MM.1S (cell line): ENCODE results near the gene SMYD1.

Source experiments
- DNase-seq: peaks from one replicate; pipeline ENCODE4 v3.0.0-alpha.2; 2015
- H2AFZ ChIP-seq: fragments of 300-600 bp; sonication (generic); 2 replicates; pipeline ENCODE4 v1.6.0; 2016; ENCODE audit warnings: antibody characterized with exemption, low read length
- H3F3A ChIP-seq: fragments of 300-600 bp; sonication (generic); 2 replicates; pipeline ENCODE4 v1.6.1; 2016; ENCODE audit warnings: mild to moderate bottlenecking, antibody characterized with exemption, low read length, moderate library complexity, mixed read lengths; ENCODE audit not compliant: insufficient read depth
- H3K27ac ChIP-seq: fragments of 300-600 bp; sonication (generic); 2 replicates; pipeline ENCODE4 v1.5.1; 2016; ENCODE audit warnings: mild to moderate bottlenecking, low read length
- H3K27me3 ChIP-seq: fragments of 300-600 bp; sonication (generic); replicated peaks from 2 replicates; pipeline ENCODE4 v1.6.0; 2016; ENCODE audit warnings: low read length; ENCODE audit not compliant: insufficient read depth
- H3K36me3 ChIP-seq: fragments of 300-600 bp; sonication (generic); replicated peaks from 2 replicates; pipeline ENCODE4 v1.6.1; 2016; ENCODE audit warnings: mild to moderate bottlenecking, low read length, mixed read lengths; ENCODE audit not compliant: insufficient read depth
- H3K4me1 ChIP-seq: fragments of 300-600 bp; sonication (generic); 2 replicates; pipeline ENCODE4 v1.6.1; 2016; ENCODE audit warnings: low read length, mixed read lengths
- H3K4me2 ChIP-seq: fragments of 300-600 bp; sonication (generic); 2 replicates; pipeline ENCODE4 v1.6.0; 2016; ENCODE audit warnings: low read depth, low read length
- H3K4me3 ChIP-seq: fragments of 300-600 bp; sonication (generic); 2 replicates; pipeline ENCODE4 v1.5.1; 2016; ENCODE audit warnings: low read length, mixed read lengths
- H3K79me2 ChIP-seq: fragments of 300-600 bp; sonication (generic); 2 replicates; pipeline ENCODE4 v1.6.1; 2016; ENCODE audit warnings: mixed run types, low read length, mixed read lengths
- H3K9ac ChIP-seq: fragments of 300-600 bp; sonication (generic); 2 replicates; pipeline ENCODE4 v1.6.1; 2016; ENCODE audit warnings: low read length, mixed read lengths
- H3K9me2 ChIP-seq: fragments of 300-600 bp; sonication (generic); replicated peaks from 2 replicates; pipeline ENCODE4 v1.6.1; 2016; ENCODE audit warnings: mild to moderate bottlenecking, low read length, mixed read lengths; ENCODE audit not compliant: insufficient read depth
- H3K9me3 ChIP-seq: fragments of 300-600 bp; sonication (generic); replicated peaks from 2 replicates; pipeline ENCODE4 v1.6.1; 2016; ENCODE audit warnings: mild to moderate bottlenecking, low read length, mixed read lengths; ENCODE audit not compliant: insufficient read depth
- H4K20me1 ChIP-seq: fragments of 300-600 bp; sonication (generic); 2 replicates; pipeline ENCODE4 v1.6.1; 2016; ENCODE audit warnings: mild to moderate bottlenecking, low read length, moderate library complexity, mixed read lengths; ENCODE audit not compliant: insufficient read depth
- CTCF ChIP-seq: fragments of 300-600 bp; sonication (generic); IDR thresholded peaks from 2 replicates; pipeline ENCODE4 v1.5.1; 2016; ENCODE audit warnings: antibody characterized with exemption, low read length, mixed read lengths
- EZH2 ChIP-seq: fragments of 300-600 bp; sonication (generic); optimal IDR thresholded peaks from 2 replicates; pipeline ENCODE3; 2017; ENCODE audit warnings: low read depth, mild to moderate bottlenecking, antibody characterized with exemption, low read length, mixed read lengths
- EZH2phosphoT487 ChIP-seq: fragments of 300-600 bp; sonication (generic); IDR thresholded peaks from 2 replicates; pipeline ENCODE4 v1.6.1; 2018; ENCODE audit warnings: antibody characterized with exemption, low read length

Gene SMYD1

GRCh38 chr2:88082781-88083180 is 15.2 kb downstream of the SMYD1 start:
- Histone ChIP-seq H3K36me3 (no peaks in the 10 kb centered on the region), H3K4me1 (no peaks in the 10 kb centered on the region), H3K27me3 (no peaks in the 10 kb centered on the region), H3K9me3 (no peaks in the 10 kb centered on the region), H3F3A (no peaks in the 10 kb centered on the region), H3K27ac (no peak overlapping the region), H3K9me2 (no peaks in the 10 kb centered on the region), H4K20me1 (no peaks in the 10 kb centered on the region), H3K79me2 (no peaks in the 10 kb centered on the region), H3K4me3 (no peak overlapping the region), H2AFZ (no peak overlapping the region), H3K9ac (no peak overlapping the region), H3K4me2 (no peak overlapping the region)
- no peak for DNase-seq
- TF ChIP-seq EZH2phosphoT487 (no peak), EZH2 (no peak), CTCF (no peak)

GRCh38 chr2:88085099-88085498 is 17.5 kb downstream of the SMYD1 start:
- TF ChIP-seq EZH2phosphoT487 (no peak), CTCF (no peak), EZH2 (no peak)
- no peaks in the 10 kb centered on the region for H3K36me3 ChIP-seq

GRCh38 chr2:88085602-88086001 is 18.0 kb downstream of the SMYD1 start:
- Histone ChIP-seq H3K27me3 (no peaks in the 10 kb centered on the region), H3K79me2 (no peaks in the 10 kb centered on the region), H2AFZ (no peak overlapping the region), H3K9me2 (no peaks in the 10 kb centered on the region), H3K4me2 (no peak overlapping the region), H3K36me3 (no peaks in the 10 kb centered on the region), H3K9me3 (no peaks in the 10 kb centered on the region), H3K9ac (no peak overlapping the region), H3K4me1 (no peaks in the 10 kb centered on the region), H3K27ac (no peak overlapping the region), H3F3A (no peaks in the 10 kb centered on the region), H4K20me1 (no peaks in the 10 kb centered on the region), H3K4me3 (no peak overlapping the region)
- TF ChIP-seq EZH2: no peak
- no peak for TF ChIP-seq CTCF
- TF ChIP-seq EZH2phosphoT487: no peak
- no peak for DNase-seq

More at GRCh38 chr2:88085099-88085498, 17.5 kb downstream of the SMYD1 start:
- H3K4me3 ChIP-seq: no peak overlapping the region
- no peak overlapping the region for H3K9ac ChIP-seq
- no peak overlapping the region for H3K27ac ChIP-seq
- H3K79me2 ChIP-seq: no peaks in the 10 kb centered on the region
- no peak overlapping the region for H3K4me2 ChIP-seq
- no peaks in the 10 kb centered on the region for H3K27me3 ChIP-seq
- DNase-seq: no peak
- H3K9me3 ChIP-seq: no peaks in the 10 kb centered on the region
- no peaks in the 10 kb centered on the region for H3K4me1 ChIP-seq
- no peaks in the 10 kb centered on the region for H4K20me1 ChIP-seq
- no peaks in the 10 kb centered on the region for H3K9me2 ChIP-seq
- no peaks in the 10 kb centered on the region for H3F3A ChIP-seq
- no peak overlapping the region for H2AFZ ChIP-seq

GRCh38 chr2:88086401-88086800 is 18.8 kb downstream of the SMYD1 start:
- no peaks in the 10 kb centered on the region for H3K4me1 ChIP-seq
- TF ChIP-seq EZH2 (no peak), EZH2phosphoT487 (no peak), CTCF (no peak)
- H3K27ac ChIP-seq: no peak overlapping the region
- H3K9ac ChIP-seq: no peak overlapping the region
- H3K79me2 ChIP-seq: no peaks in the 10 kb centered on the region
- no peak overlapping the region for H3K4me2 ChIP-seq
- no peaks in the 10 kb centered on the region for H3K9me3 ChIP-seq
- H4K20me1 ChIP-seq: no peaks in the 10 kb centered on the region
- H3K27me3 ChIP-seq: no peaks in the 10 kb centered on the region
- H2AFZ ChIP-seq: no peak overlapping the region
- no peaks in the 10 kb centered on the region for H3K36me3 ChIP-seq
- no peak for DNase-seq
- no peaks in the 10 kb centered on the region for H3K9me2 ChIP-seq
- H3F3A ChIP-seq: no peaks in the 10 kb centered on the region
- H3K4me3 ChIP-seq: no peak overlapping the region
